Activated CD4-positive, CD25-positive, alpha-beta regulatory T cell treated with anti-CD3 and anti-CD28 coated beads, Interleukin-2, amount 50 U/mL, for 24 hours (primary cell): ENCODE data around the gene HPSE2.
"Not testable (repeated sequence)": the region's sequence is repeated elsewhere in the genome, so short reads cannot be mapped to it uniquely, and the experiment has no call there.

Experiments used
- ATAC-seq, 2 donors: fragments of 150-1000 bp; cut with Tn5 transposase; one replicate each; pipeline ENCODE4 v1.10.0; 2021; ENCODE audit warnings: mild to moderate bottlenecking in 1 of 2, moderate library complexity in 1 of 2

The HPSE2 gene

GRCh38 chr10:99143651-99144050, 92.0 kb downstream of the HPSE2 start:
- no peak for ATAC-seq

- ATAC-seq, result no peak
Measured at GRCh38 chr10:99143011-99143410, 92.6 kb downstream of the HPSE2 start.

- ATAC-seq, result not testable (repeated sequence)
Measured at GRCh38 chr10:99132897-99133296, 102.8 kb downstream of the HPSE2 start.

- no peak for ATAC-seq
Measured at GRCh38 chr10:99125879-99126278, 109.8 kb downstream of the HPSE2 start.

- ATAC-seq, result no peak
Measured at GRCh38 chr10:99124376-99124775, 111.3 kb downstream of the HPSE2 start.

GRCh38 chr10:99123851-99124250, 111.8 kb downstream of the HPSE2 start:
- no peak for ATAC-seq

GRCh38 chr10:99123336-99123735, 112.3 kb downstream of the HPSE2 start:
- no peak for ATAC-seq

GRCh38 chr10:99119258-99119748, 116.3 kb downstream of the HPSE2 start:
- no peak for ATAC-seq

GRCh38 chr10:99115703-99116102, 119.9 kb downstream of the HPSE2 start:
- no peak for ATAC-seq

- ATAC-seq, result no peak
Measured at GRCh38 chr10:99085358-99085757, 150.3 kb downstream of the HPSE2 start.

GRCh38 chr10:99084161-99084560, 151.5 kb downstream of the HPSE2 start:
- no peak for ATAC-seq

- ATAC-seq, result no peak
Measured at GRCh38 chr10:99080275-99080945, 155.2 kb downstream of the HPSE2 start.

- ATAC-seq, result no peak
Measured at GRCh38 chr10:99062591-99062990, 173.1 kb downstream of the HPSE2 start.

GRCh38 chr10:99058762-99059161, 176.9 kb downstream of the HPSE2 start:
- ATAC-seq, result no peak

- ATAC-seq, result no peak
Measured at GRCh38 chr10:99057936-99058690, 177.5 kb downstream of the HPSE2 start.

- no peak for ATAC-seq
Measured at GRCh38 chr10:99045671-99046070, 190.0 kb downstream of the HPSE2 start.

GRCh38 chr10:99042051-99042771, 193.4 kb downstream of the HPSE2 start:
- no peak for ATAC-seq

GRCh38 chr10:99041468-99041867, 194.2 kb downstream of the HPSE2 start:
- no peak for ATAC-seq

GRCh38 chr10:99013885-99014284, 221.8 kb downstream of the HPSE2 start:
- no peak for ATAC-seq

- no peak for ATAC-seq
Measured at GRCh38 chr10:99010286-99010685, 225.4 kb downstream of the HPSE2 start.

GRCh38 chr10:99008054-99008453, 227.6 kb downstream of the HPSE2 start:
- ATAC-seq, result no peak

- no peak for ATAC-seq
Measured at GRCh38 chr10:99007457-99007856, 228.2 kb downstream of the HPSE2 start.

- ATAC-seq, result no peak
Measured at GRCh38 chr10:99005254-99005653, 230.4 kb downstream of the HPSE2 start.

- no peak for ATAC-seq
Measured at GRCh38 chr10:99004738-99005137, 230.9 kb downstream of the HPSE2 start.
